ENCODE results near the gene TMEM107.
"Not testable (repeated sequence)": the region's sequence is repeated elsewhere in the genome, so short reads cannot be mapped to it uniquely, and the experiment has no call there.

Gene TMEM107

DNA sequence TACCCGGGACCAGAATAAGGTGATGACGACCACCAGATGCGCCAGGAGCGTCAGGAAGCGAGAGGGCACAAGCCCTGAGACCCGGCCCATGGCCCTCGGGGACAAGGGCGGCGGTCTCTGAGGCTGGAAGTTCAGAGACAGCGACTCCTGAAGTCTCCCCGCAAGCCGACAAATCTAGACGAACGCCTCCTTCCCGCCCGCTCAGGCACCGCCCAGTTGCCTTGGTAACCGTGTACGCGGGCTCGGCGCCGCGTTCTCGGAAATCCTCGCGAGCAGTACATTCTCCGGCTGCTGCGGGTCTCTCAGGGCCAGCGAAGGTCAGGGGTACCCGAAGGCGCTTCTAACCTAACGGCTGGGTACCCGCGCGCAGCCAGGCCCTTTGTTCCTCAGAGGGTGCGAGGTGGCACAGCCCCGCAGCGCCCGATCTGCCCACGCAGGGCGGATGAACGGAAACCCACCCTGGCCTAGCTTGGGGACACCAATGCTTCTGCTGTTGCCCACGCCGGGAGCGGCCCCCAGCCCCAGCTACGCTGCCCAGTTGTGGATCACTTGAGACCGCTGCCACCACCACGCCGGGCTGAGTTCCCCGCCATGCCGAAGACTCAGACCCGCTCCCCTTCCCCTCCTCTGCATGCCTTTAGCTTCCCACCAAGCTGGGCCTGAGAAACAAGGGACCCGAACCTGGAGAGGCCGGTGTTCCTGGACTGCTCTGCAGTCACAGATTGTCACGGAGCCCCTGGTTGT lies at the start of gene TMEM107:
TSS of gene TMEM107 (minus strand) at position 184 of the 744 bp plus-strand sequence. CDS start at position 90, 94 bp downstream.
- DNase-seq (ENCODE audit: low read depth), result peak; percentile 72

DNA sequence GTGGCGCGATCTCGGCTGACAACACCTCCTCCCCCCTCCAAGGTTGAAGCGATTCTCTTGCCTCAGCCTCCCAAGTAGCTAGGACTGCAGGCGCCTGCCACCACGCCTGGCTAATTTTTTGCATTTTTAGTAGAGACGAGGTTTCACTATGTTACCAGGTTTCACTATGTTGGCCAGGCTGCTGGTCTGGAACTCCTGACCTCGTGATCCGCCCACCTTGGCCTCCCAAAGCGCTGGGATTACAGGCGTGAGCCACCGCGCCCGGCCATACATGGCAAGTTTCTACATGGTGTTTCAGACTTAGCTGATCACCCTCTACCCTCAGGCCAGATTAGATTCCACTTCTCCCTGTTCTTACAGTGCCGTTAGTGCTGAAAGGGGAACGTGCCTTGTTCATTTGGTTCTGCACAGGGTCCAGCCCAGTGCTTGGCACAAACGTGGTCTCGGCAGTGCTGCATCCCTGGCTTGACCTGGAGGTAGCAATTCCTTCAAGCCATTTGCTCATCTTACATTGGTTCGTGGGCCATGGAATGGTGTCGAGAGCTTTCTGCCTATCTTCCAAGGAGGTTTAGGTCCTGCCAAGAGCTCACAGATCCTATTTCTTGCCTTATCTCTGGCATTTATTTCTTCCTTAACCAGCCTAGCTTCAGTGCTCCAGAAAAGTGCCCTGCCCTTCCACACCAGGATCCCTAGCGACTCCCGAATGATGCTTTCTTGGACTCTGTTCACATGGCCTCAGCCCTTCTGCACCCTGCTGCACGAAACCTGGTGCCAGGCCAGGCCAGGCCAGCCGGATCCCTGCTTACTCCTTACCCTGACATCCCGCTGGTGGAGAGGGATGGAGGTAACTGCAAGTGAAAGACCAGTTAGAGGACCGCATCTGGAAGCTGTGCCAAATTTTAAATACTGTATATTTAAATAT lies 49.0 kb upstream of the TMEM107 start:
- DNase-seq (ENCODE audit: low read depth), result no peak

DNA sequence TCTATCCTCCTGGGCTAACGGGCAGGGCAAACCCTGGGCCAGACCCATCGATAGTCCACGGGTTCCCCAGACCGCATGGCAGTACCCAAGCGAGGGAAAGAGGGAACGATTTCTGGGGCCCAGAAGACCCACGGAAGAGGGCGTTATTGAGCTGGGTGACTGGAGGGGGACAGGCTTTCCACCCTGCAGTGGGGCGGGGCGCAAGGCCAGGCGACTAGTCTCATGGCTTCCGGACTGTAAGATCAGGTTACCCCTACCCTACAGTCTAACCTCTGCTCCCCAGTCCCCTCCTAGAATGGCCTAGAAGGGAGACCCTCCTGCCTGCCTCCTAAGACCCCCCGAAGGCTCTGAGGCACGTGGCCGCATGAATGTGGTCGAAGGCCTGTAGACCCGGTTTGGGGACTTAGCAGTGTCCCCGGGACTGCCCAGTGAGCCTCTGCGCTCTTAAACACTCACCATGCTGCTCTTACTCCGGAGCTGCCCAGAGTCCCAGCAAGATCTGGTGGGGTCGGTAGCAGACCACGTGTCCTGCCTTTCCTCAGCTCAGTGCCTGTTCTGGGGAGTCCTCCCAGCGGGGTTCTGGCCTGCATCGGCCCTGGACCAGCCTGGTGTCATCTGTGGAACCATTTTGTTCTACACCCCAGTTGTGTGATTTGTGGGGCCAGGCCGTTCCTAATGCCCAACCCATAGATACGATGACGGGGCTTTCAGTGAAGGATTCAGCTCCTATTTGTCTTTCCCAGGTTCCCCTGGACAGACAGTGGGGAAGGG lies 47.4 kb upstream of the TMEM107 start:
- peak; percentile 34 for DNase-seq (ENCODE audit: low read depth)

DNA sequence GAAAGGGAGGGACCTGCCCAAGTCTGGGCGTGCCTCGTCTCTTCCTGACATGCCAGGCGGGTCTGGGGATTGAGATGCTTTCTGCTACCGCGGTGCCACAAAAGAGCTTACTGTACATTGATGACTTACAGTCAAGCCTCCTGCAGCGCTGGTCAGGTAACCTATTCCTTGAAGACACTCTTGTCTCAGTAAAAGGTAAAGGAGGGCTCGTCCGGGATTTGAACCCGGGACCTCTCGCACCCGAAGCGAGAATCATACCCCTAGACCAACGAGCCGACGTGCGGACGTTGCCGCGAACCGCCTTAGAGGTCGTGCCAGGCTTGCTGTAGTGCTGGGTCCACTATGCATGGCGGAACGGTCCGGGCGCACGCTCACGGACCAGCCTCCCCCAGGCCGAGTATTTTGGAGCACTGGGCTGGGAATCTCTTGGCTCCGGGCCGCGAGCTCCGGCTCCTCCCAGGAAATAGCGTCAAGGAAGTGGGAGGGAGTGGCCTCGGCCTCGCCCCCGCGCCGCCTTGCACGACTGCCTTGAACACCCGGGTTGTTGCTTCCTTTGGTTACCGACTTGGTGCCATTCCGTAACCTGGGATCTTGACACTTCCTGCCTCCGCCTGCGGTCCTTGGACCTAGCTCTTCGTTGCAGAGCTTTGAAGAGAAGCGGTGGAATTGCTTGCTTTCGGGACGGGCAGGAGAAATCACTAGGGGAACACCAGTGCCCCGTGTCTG lies 46.6 kb upstream of the TMEM107 start:
- DNase-seq (ENCODE audit: low read depth), result peak; percentile 79

DNA sequence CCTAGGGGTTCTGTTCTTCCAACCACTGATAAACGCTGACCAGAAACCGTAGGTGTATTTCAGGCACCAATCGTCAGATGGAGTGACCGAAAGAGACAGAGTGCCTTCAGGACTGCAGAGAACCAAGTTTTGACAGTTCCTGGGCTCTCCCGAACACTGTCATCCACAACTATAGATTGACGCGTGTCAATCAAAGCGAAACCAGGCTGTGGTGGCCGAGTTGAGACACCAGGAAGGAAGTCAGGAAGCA lies 46.1 kb upstream of the TMEM107 start:
- DNase-seq (ENCODE audit: low read depth), result no peak

DNA sequence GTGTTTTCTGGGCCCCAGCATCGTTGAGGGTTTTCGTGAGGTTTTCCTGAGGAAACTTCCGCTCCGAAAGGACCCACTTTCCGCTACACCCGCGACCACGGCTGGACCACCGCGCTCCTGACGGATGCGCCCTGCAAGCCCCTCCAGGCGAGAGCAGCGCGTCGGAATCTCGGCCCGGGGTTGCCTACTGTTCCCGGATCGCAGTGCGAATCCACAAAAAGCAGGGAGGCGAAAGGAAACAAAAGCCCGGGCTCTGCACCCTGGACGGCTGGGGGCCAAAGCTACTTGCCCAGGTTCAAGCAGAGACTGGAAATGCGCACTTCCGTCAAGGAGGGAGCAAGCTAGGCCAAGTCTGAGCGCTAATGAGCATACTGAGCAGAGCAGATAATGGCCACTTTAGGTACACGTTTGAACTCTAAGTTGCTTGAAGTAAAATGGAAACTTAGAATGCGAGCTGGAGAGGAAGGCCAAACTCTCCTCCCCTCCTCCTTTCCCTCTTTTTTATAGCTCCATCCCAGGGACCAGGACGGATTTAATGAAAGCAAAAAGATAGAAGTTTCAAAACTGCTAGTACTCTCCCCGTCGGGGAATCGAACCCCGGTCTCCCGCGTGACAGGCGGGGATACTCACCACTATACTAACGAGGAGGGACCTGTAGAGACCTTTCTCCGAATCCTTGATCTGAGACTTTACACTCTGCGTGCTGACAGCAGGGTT lies 45.6 kb upstream of the TMEM107 start:
- DNase-seq (ENCODE audit: low read depth), result peak; percentile 85

DNA sequence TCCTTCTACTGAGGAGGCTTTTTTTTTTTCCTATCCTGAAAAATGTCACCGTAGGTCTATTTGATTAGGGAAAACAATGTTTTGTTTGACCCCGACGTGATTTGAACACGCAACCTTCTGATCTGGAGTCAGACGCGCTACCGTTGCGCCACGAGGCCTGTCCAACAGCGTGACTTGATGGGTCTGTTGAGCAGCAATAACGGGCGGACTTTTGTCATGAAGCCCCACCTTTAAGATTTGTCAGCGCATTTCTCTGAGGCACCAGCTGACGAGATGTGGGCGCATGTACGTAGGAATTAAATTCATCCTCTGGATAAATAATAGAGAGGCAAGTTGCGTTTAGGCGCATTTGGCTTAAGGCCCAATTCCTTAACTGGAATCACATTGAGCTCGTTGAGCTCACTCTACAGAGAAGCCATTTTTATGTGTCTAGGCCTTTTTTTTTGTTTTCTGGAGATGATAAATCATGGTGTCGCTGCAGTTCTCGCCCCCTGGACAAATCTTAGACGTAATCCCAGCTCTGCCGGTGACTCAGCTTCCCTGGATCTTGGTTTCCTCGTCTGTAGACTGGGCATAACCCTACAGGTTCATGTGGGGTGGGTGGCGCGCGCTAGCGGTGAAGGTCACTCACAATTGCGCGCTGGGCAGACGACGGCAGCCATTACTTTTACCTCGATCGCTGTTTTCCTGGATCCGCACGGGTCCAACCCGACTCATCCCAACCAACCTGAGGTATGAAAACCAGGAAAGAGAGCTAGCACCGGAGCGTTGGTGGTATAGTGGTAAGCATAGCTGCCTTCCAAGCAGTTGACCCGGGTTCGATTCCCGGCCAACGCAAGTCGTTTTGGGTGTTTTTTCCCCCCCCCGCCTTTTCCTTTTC lies 44.8 kb upstream of the TMEM107 start:
- peak; percentile 84 for DNase-seq (ENCODE audit: low read depth)

DNA sequence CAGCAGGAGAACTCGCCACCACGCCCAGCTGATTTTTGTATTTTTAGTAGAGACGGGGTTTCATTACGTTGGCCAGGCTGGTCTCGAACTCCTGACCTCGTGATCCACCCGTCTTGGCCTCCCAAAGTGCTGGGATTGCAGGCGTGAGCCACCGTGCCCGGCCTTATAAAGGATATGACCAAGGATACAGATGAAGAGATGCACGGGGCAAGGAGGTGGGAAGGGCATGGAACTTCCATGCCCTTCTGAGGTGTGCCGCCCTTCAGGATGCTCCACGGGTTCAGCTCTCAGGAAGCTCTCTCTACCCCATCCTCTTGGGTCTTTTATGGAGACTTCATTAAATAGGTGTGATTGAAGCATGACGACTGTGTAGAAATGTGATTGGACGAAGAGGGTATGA lies 37.8 kb upstream of the TMEM107 start:
- not testable (repeated sequence) for DNase-seq (ENCODE audit: low read depth)

DNA sequence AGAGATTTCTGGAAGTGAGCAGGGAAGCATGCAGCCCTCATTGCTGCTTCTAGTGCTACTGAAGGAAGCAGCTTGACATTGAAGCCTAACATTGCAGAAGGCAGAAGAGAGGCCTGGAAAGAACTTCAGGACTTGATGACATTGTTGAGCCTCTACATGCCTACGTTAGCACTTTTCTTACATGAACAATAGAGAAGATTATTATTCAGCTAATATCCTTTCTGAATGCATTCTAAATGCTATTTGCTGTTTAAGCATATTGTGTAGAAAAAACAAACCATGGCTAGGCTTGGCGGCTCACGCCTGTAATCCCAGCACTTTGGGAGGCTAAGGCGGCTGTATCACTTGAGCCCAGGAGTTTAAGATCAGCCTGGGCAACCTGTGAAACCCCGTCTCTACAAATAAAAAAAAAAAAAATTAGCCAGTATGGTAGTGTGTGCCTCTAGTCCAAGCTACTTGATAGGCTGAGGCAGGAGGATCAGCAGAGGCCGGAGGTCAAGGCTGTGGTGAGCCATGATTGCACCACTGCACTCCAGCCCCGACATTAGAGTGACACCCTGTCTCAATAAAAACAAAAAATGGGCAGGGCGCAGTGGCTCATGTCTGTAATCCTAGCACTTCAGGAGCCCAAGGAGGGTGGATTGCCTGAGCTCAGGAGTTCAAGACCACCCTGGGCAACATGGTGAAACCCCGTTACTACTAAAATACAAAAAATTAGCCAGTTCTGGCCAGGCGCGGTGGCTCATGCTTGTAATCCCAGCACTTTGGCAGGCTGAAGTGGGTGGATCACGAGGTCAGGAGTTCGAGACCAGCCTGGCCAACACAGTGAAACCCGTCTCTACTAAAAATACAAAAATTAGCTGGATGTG lies 36.4 kb upstream of the TMEM107 start:
- no peak for DNase-seq (ENCODE audit: low read depth)

DNA sequence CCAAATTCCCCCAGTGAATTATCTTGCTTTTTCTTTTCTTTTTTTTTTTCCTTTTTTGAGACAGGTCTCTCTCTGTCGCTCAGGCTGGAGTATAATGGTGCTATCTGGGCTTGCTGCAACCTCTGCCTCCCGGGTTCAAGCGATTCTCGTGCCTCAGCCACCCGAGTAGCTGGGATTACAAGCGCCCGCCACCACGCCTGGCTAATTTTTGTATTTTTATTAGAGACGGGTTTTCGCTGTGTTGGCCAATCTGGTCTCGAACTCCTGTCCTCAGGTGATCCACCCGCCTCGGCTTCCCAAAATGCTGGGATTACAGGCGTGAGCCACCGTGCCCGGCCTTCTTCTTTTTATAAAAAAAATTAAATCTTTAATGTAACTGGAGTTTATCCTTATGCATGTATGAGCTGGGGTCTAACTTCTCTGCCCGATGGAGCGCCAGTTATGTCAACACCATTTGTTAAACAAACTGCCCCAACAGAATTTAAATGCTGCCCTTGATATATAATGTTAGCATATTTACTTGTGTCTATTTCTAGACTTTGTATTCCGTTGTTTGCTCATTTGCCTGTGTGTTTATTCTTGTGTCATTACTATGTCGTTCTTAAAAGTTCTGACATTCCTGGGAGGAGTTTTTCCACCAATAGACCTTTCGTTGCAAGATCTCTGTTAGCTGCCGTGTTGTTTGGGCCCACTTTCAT lies 34.7 kb upstream of the TMEM107 start:
- DNase-seq (ENCODE audit: low read depth), result no peak

DNA sequence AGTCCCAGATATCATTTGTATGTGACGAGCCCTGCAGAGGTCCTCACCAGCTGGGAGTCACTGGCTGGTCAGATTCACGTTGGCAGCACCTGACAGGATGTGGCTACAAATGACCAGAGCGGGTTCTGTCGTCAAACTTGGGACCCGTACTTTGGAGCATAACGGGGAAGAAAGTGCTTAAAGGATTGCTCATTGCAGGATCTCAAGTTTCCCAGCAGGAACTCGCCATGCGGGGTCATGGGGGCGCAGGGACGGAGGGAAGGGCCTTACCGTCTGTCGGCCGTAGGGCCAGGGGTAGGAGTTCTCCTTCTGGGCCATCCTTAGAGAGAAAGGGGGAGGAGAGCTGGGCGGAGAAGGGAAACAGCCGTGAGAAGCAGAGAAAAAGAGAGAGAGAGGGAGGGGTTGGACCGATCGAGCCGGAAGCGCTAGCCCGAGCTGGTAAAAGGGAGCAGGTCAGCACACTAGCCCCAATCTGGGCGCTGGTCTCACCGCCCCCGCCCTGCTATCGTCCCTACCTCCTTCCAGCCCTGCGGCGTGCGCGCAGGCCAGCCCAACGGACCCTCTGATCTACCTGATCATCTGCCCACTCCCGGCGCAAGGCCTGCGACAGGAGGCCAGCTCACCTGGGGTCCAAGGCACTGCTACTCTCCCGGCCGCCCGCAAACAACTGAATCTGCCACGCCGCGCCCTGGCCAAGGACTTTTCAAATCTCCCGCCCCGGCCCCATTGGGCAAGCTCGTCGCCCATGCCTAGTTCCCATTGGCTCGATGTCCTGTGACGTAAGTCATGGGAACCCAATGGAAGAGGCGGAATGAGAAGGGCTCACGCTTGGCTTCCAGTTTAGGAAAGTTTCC lies 34.0 kb upstream of the TMEM107 start, which contains the start of gene AURKB:
TSS of gene AURKB (minus strand) at position 669 of the 854 bp plus-strand sequence. CDS start at position 318, 351 bp downstream.
- DNase-seq (ENCODE audit: low read depth), result peak; percentile 91

DNA sequence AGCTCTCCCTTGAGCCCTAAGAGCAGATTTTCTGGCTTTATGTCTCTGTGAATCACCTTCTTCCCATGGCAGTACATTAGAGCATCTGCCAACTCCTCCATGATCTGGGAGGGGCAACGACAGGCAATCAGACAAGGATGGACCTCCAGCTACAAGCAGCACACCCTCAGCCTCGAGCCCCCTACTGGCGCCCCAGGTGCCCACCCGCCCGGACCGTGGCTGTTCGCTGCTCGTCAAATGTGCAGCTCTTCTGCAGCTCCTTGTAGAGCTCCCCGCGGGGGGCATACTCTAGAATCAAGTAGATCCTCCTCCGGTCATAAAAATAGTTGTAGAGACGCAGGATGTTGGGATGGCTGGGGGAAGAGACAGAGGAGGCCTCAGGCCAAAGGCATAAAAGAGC lies 30.4 kb upstream of the TMEM107 start:
- no peak for DNase-seq (ENCODE audit: low read depth)

DNA sequence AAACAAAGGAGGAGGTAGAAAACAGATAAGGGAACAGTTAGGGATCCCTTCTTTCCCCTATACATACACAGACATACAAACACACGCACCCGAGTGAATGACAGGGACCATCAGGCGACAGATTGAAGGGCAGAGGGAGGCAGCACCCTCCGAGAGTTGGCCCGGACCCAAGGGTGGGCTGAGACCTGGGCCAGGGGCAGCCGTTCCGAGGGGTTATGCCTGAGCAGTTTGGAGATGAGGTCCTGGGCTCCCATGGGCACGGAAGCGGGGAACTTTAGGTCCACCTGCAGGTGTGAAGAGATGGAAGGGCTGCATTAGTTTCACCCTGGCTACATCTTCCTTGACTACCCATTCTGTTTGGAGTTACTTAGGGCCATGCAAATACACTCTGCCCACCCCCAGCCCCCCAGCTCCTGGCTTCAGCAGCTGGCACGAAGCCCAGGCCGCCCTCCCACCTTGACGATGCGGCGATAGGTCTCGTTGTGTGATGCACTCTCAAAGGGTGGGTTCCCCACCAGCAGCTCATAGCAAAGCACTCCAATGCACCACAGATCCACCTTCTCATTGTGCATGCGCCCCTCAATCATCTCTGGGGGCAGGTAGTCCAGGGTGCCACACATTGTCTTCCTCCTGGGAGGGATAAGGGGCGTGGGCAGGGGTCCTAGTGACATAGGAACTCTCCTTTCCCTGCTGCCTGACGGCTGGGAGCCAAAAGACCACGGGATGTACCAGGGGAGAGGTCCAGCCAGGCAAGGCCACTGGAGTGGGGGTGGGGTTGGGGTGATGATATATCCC lies 28.8 kb upstream of the TMEM107 start:
- no peak for DNase-seq (ENCODE audit: low read depth)

DNA sequence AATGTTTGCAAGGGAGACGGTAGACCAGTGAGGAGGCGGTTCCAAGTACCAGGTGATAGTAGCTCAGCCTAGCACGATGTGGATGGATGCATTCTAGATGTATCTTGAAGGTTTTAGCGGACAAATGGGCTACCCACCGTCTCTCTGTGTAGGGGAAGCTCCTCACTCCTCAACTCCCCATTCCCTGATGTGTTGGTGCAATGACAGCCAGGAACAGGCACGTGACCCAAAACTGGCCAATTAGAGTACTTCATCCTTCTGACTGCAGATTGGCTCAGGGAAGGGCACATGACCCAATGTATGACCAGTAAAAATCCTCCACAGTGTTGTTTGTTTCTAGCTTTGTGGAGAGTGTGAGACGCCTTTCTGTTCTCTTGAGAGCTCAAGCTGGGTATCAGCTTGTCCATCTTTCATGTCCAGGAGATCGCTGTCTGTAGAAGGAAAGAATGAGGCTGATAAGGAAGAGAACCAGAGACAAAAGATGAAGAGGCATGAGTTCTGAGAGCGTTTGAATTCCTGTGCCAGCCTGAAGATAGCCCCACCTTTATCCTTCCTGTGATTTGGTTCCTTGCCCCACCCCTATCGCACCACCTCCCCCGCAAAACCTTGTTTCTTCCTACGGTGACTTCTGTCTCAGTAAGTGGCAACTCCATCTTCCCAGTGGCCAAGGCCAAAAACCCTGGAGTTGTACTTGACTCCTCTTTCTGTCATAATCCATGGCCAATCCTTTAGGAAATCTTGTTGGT lies 16.1 kb upstream of the TMEM107 start:
- no peak for DNase-seq (ENCODE audit: low read depth)

DNA sequence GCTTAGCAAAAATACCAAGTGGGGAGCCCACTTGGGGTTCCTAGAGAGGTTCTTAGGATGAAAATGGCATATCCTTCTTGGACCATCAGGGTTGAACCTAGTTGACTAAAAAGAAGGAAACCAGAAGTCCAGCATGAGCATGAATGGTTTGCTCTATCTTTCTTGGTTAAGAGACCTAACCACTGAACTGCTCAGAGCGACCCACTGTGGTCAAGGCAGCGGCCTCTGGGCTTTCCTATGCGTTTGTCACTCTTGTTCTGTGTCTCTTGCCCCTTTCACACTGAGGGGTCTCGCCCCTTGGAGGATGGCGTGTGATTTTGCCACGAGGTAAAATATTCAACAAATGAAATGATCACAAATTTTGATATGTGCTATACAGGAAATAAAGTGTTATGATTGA lies 14.3 kb upstream of the TMEM107 start:
- no peak for DNase-seq (ENCODE audit: low read depth)

Data from activated gamma-delta T cell treated with anti-CD3 and anti-CD28 coated beads, Interleukin-2, amount 50 U/mL, for 16 hours (primary cell).